IPS DF 6.9 (cell line): Measurements from ENCODE around the gene SPON1.
"Not testable (repeated sequence)": the region's sequence is repeated elsewhere in the genome, so short reads cannot be mapped to it uniquely, and the experiment has no call there.

Source experiments
- DNase-seq: peaks from one replicate; pipeline ENCODE4 v3.0.0-alpha.2; 2013; ENCODE audit warnings: low read depth, low spot score
- H3K27ac ChIP-seq: one replicate; pipeline ENCODE4 v1.5.1; 2013; ENCODE audit warnings: low read length, control low read depth
- H3K27me3 ChIP-seq: 2 replicates; pipeline ENCODE4 v1.6.1; 2013; ENCODE audit warnings: mild to moderate bottlenecking, low read length; ENCODE audit not compliant: control insufficient read depth, insufficient read depth
- H3K36me3 ChIP-seq: 2 replicates; pipeline ENCODE4 v1.6.1; 2013; ENCODE audit warnings: low read length; ENCODE audit not compliant: control insufficient read depth, insufficient read depth
- H3K4me1 ChIP-seq: 2 replicates; pipeline ENCODE4 v1.6.1; 2013; ENCODE audit warnings: low read length; ENCODE audit not compliant: control insufficient read depth, insufficient read depth
- H3K4me3 ChIP-seq: 2 replicates; pipeline ENCODE4 v1.5.1; 2013; ENCODE audit warnings: mild to moderate bottlenecking, low read length
- H3K9me3 ChIP-seq: 2 replicates; pipeline ENCODE4 v1.6.1; 2013; ENCODE audit warnings: low read length, inconsistent platforms; ENCODE audit not compliant: control insufficient read depth, insufficient read depth
- WGBS: extraction: QIAGEN DNeasy Blood & Tissue Kit; methylation state at CpG from one replicate; pipeline ENCODE4 v1.1.7; 2013; ENCODE audit warnings: mixed read lengths, missing lambda C conversion rate; ENCODE audit not compliant: insufficient read length, insufficient coverage; 5-methylcytosine and 5-hydroxymethylcytosine counted together

SPON1 gene

GRCh38 chr11:14079797-14080196 is 117.3 kb downstream of the SPON1 start:
- DNase-seq, result no peak
- no peak overlapping the region for H3K4me3 ChIP-seq
- no peaks in the 10 kb centered on the region for H3K27me3 ChIP-seq
- H3K36me3 ChIP-seq, result no peaks in the 10 kb centered on the region
- WGBS, result no CpG with 5 or more reads among the region's 4 CpGs
- H3K27ac ChIP-seq, result no peak overlapping the region
- no peaks in the 10 kb centered on the region for H3K9me3 ChIP-seq
- no peaks in the 10 kb centered on the region; the same call in 1 of the 2 replicates for H3K4me1 ChIP-seq

DNA sequence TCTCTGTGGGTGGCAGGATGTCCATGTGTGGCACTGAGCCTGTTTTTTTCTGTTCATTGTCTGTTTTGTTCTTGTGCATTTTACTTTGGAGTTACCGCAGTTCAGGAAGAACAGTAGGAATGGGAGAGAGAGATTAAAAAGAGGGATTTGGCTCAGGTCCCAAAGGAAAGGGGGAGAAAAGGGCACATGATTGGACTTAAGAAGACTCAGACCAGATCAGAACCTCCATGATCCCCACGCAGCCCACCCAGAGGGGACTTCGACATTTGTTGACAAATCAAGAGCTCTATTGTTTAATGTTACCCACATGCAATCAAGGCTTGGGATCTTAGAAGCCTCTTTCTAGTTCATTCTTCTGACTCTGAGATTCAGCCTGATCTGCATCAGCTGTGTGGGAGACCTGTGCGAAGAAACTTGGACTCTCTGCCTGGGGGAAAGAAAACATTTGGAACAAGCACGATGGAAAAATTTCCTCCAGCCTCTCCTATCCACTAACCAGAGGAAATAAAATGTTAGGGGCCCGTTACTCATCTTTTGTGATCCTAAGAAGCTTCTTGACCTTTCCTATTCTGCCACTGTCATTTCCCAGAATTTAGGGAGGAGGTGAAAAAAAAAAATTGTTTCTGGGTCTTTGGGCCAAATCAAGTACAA is 119.2 kb downstream of the SPON1 start:
- Histone ChIP-seq H3K4me3 (no peak overlapping the region), H3K4me1 (no peaks in the 10 kb centered on the region), H3K36me3 (no peaks in the 10 kb centered on the region), H3K27me3 (no peaks in the 10 kb centered on the region), H3K9me3 (no peaks in the 10 kb centered on the region), H3K27ac (no peak overlapping the region)
- DNase-seq, result no peak
- WGBS, result no CpG with 5 or more reads among the region's 6 CpGs

- no peak overlapping the region for H3K27ac ChIP-seq
- no peaks in the 10 kb centered on the region for H3K36me3 ChIP-seq
- no peak overlapping the region for H3K4me3 ChIP-seq
- no peaks in the 10 kb centered on the region for H3K9me3 ChIP-seq
- no peak for DNase-seq
- H3K27me3 ChIP-seq, result no peaks in the 10 kb centered on the region
- no CpG with 5 or more reads among the region's 5 CpGs for WGBS
- no peaks in the 10 kb centered on the region for H3K4me1 ChIP-seq
Measured at GRCh38 chr11:14082338-14082737, 119.8 kb downstream of the SPON1 start.

DNA sequence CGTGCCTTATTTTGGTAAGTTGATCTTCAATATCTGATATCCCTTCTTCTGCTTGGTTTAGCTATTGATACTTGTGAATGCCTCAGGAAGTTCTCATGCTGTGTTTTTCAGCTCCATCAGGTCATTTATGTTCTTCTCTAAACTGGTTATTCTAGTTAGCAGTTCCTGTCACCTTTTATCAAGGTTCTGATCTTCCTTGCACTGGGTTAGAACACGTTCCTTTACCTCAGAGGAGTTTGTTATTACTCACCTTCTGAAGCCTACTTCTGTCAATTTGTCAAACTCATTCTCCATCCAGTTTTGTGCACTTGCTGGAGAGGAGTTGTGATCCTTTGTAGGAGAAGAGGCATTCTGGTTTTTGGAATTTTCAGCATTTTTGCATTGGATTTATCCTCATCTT is 126.3 kb downstream of the SPON1 start:
- not testable (repeated sequence) for H3K36me3 ChIP-seq, H3K4me3 ChIP-seq, H3K27me3 ChIP-seq, H3K27ac ChIP-seq, DNase-seq, H3K4me1 ChIP-seq, H3K9me3 ChIP-seq
- WGBS, result no CpG with 5 or more reads among the region's 2 CpGs

DNA sequence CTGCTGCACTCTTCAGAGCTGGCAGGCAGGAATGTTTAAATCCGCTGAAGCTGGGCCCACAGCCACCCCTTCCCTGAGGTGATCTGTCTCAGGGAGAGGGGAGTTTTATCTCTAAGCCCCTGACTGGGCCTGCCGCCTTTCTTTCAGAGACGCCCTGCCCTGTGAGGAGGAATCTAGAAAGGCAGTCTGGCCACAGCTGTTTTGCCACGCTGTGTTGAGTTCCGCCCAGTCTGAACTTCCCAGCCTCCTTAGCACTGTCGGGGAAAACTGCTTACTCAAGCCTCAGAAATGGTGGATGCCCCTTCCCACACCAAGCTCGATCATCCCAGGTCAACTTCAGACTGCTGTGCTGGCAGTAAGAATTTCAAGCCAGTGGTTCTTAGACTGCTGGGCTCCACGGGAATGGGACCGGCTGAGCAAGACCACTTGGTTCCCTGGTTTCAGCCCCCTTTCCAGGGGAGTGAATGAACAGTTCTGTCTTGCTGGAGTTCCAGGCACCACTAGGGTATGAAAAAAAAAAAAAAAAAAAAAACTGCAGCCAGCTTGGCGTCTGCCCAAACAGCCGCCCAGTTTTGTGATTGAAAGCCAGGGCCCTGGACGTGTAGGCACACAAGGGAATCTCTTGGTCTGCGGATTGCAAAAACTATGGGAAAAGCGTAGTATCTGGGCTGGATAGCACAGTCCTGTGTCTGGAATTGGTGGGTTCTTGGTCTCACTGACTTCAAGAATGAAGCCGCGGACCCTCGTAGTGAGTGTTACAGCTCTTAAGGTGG is 127.4 kb downstream of the SPON1 start:
- Histone ChIP-seq H3K27ac (no peak overlapping the region), H3K4me3 (no peak overlapping the region), H3K9me3 (no peaks in the 10 kb centered on the region), H3K4me1 (no peaks in the 10 kb centered on the region), H3K36me3 (no peaks in the 10 kb centered on the region), H3K27me3 (no peaks in the 10 kb centered on the region)
- WGBS, result no CpG with 5 or more reads among the region's 17 CpGs
- no peak for DNase-seq

DNA sequence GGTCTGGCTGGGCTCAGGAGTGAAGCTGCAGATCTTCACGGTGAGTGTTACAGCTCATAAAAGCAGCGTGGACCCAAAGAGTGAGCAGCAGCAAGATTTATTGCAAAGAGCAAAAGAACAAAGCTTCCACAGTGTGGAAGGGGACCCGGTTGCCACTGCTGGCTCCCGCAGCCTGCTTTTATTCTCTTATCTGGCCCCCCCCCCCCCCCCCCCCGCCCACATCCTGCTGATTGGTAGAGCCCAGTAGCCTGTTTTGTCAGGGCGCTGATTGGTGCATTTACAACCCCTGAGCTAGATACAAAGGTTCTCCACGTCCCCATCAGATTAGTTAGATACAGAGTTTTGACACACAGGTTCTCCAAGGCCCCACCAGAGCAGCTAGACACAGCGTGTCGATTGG is 128.1 kb downstream of the SPON1 start:
- H3K27me3 ChIP-seq, DNase-seq, H3K4me1 ChIP-seq, H3K36me3 ChIP-seq, H3K4me3 ChIP-seq, H3K27ac ChIP-seq, H3K9me3 ChIP-seq: not testable (repeated sequence)
- no CpG with 5 or more reads among the region's 9 CpGs for WGBS

GRCh38 chr11:14093065-14093464 is 130.5 kb downstream of the SPON1 start:
- no peak for DNase-seq
- no CpG with 5 or more reads among the region's 1 CpG for WGBS

GRCh38 chr11:14094481-14095037 is 132.0 kb downstream of the SPON1 start:
- no peaks in the 10 kb centered on the region for H3K9me3 ChIP-seq
- no peak overlapping the region for H3K4me3 ChIP-seq
- H3K4me1 ChIP-seq, result no peaks in the 10 kb centered on the region
- no peak overlapping the region for H3K27ac ChIP-seq
- WGBS, result no CpG with 5 or more reads among the region's 3 CpGs
- no peak for DNase-seq
- H3K27me3 ChIP-seq, result no peaks in the 10 kb centered on the region
- H3K36me3 ChIP-seq, result no peaks in the 10 kb centered on the region

More at GRCh38 chr11:14093065-14093464, 130.5 kb downstream of the SPON1 start:
- H3K4me3 ChIP-seq, result no peak overlapping the region
- no peaks in the 10 kb centered on the region for H3K9me3 ChIP-seq
- H3K27me3 ChIP-seq, result no peaks in the 10 kb centered on the region
- H3K36me3 ChIP-seq, result no peaks in the 10 kb centered on the region
- H3K27ac ChIP-seq, result no peak overlapping the region
- H3K4me1 ChIP-seq, result no peaks in the 10 kb centered on the region

GRCh38 chr11:14095882-14096281 is 133.4 kb downstream of the SPON1 start:
- no peak for DNase-seq
- Histone ChIP-seq H3K36me3 (no peaks in the 10 kb centered on the region), H3K9me3 (no peaks in the 10 kb centered on the region), H3K4me3 (no peak overlapping the region), H3K27ac (no peak overlapping the region), H3K27me3 (no peaks in the 10 kb centered on the region), H3K4me1 (no peaks in the 10 kb centered on the region)
- WGBS, result no CpG with 5 or more reads among the region's 1 CpG

- Histone ChIP-seq H3K27ac (no peak overlapping the region), H3K27me3 (no peaks in the 10 kb centered on the region), H3K4me1 (no peaks in the 10 kb centered on the region), H3K36me3 (no peaks in the 10 kb centered on the region), H3K9me3 (no peaks in the 10 kb centered on the region), H3K4me3 (no peak overlapping the region)
- DNase-seq, result no peak
Measured at GRCh38 chr11:14096606-14097005, 134.1 kb downstream of the SPON1 start.

- H3K4me3 ChIP-seq, result no peak overlapping the region
- no peak overlapping the region for H3K27ac ChIP-seq
- no peaks in the 10 kb centered on the region for H3K27me3 ChIP-seq
- H3K36me3 ChIP-seq, result no peaks in the 10 kb centered on the region
- H3K9me3 ChIP-seq, result no peaks in the 10 kb centered on the region
- no peak for DNase-seq
- no peaks in the 10 kb centered on the region for H3K4me1 ChIP-seq
Measured at GRCh38 chr11:14101388-14101787, 138.9 kb downstream of the SPON1 start.
